Keratinocyte (primary cell): Measurements from ENCODE around the gene ICE2. TPM values are rescaled to one million over a fixed set of nuclear protein-coding genes. Genes with fewer than 3 reads are reported as not detected.
A peak's percentile ranks its signal among the peaks of the same experiment; 100 is the strongest.

ENCODE experiments used
- DNase-seq: peaks from one replicate; pipeline ENCODE4 v3.0.0-alpha.2; 2011; ENCODE audit warnings: low read depth, missing footprints, low spot score
- FAIRE-seq: peaks from 2 replicates; lab custom pipeline; 2011; peaks lifted over from hg19 to GRCh38; lab: Jason Lieb, UNC
- H2AFZ ChIP-seq: 2 replicates; pipeline ENCODE4 v1.6.0; 2012; ENCODE audit warnings: low read length, control low read depth, inconsistent platforms; ENCODE audit not compliant: control insufficient read depth
- H3K27ac ChIP-seq: 2 replicates; pipeline ENCODE4 v1.5.1; 2011; ENCODE audit warnings: low read length; ENCODE audit not compliant: control insufficient read depth, insufficient read depth
- H3K27me3 ChIP-seq: 3 replicates; pipeline ENCODE4 v1.6.0; 2011; ENCODE audit warnings: low read length; ENCODE audit not compliant: control insufficient read depth, insufficient read depth; ENCODE audit errors: extremely low read depth
- H3K36me3 ChIP-seq, 2 experiments: 2 replicates in 1 of 2; 3 replicates in 1 of 2; pipeline ENCODE4 v1.5.1; 2011; ENCODE audit warnings: low read length in 2 of 2, mild to moderate bottlenecking in 1 of 2; ENCODE audit not compliant: control insufficient read depth in 2 of 2, insufficient read depth in 2 of 2; ENCODE audit errors: extremely low read depth in 1 of 2
- H3K4me1 ChIP-seq: 3 replicates; pipeline ENCODE4 v1.5.1; 2011; ENCODE audit warnings: low read length; ENCODE audit not compliant: control insufficient read depth, insufficient read depth; ENCODE audit errors: extremely low read depth
- H3K4me2 ChIP-seq: 3 replicates; pipeline ENCODE4 v1.6.0; 2011; ENCODE audit warnings: low read depth, low read length; ENCODE audit not compliant: control insufficient read depth, insufficient read depth; ENCODE audit errors: extremely low read depth
- H3K4me3 ChIP-seq, 3 experiments: fragments of 200-600 bp in 1 of 3; sonication (generic) in 1 of 3; 2 replicates in 2 of 3; 3 replicates in 1 of 3; pipeline ENCODE4 v1.5.1; 2011 to 2016; ENCODE audit warnings: low read length in 3 of 3, mild to moderate bottlenecking in 3 of 3, control low read depth in 2 of 3, inconsistent platforms in 1 of 3, low read depth in 1 of 3, mixed read lengths in 1 of 3, mixed run types in 1 of 3, moderate library complexity in 1 of 3; ENCODE audit not compliant: control insufficient read depth in 2 of 3, insufficient read depth in 2 of 3; ENCODE audit errors: extremely low read depth in 1 of 3
- H3K79me2 ChIP-seq: 2 replicates; pipeline ENCODE4 v1.6.0; 2012; ENCODE audit warnings: low read length; ENCODE audit not compliant: control insufficient read depth, insufficient read depth
- H3K9ac ChIP-seq: 3 replicates; pipeline ENCODE4 v1.6.0; 2011; ENCODE audit warnings: low read length; ENCODE audit not compliant: control insufficient read depth, insufficient read depth; ENCODE audit errors: extremely low read depth
- H3K9me1 ChIP-seq: 3 replicates; pipeline ENCODE4 v1.6.0; 2011; ENCODE audit warnings: low read length; ENCODE audit not compliant: control insufficient read depth, insufficient read depth; ENCODE audit errors: extremely low read depth
- H3K9me3 ChIP-seq: 2 replicates; pipeline ENCODE4 v1.5.1; 2012; ENCODE audit warnings: low read depth, low read length; ENCODE audit not compliant: control insufficient read depth
- H4K20me1 ChIP-seq: 3 replicates; pipeline ENCODE4 v1.6.0; 2011; ENCODE audit warnings: low read length; ENCODE audit not compliant: control insufficient read depth, insufficient read depth; ENCODE audit errors: extremely low read depth
- CTCF ChIP-seq, 3 experiments: IDR thresholded peaks in 1 of 3; conservative IDR thresholded peaks in 1 of 3; optimal IDR thresholded peaks in 1 of 3; 2 replicates in 2 of 3; 3 replicates in 1 of 3; pipeline versions ENCODE3 to v1.5.1; 2011; ENCODE audit warnings: low read length in 3 of 3, mild to moderate bottlenecking in 3 of 3, moderate library complexity in 2 of 3, control low read depth in 1 of 3, inconsistent platforms in 1 of 3; ENCODE audit not compliant: insufficient read depth in 2 of 3; ENCODE audit errors: extremely low read depth in 1 of 3
- EZH2 ChIP-seq: IDR thresholded peaks from one replicate; pipeline ENCODE4 v1.6.1; 2012; ENCODE audit warnings: inconsistent platforms, mild to moderate bottlenecking, low read length, moderate library complexity
- dilution Hi-C: fragments of 300-500 bp; cut with MboI; formaldehyde crosslinking; loops from one replicate; pipeline ENCODE4 v1.7.0; 2020; ENCODE audit warnings: low sequenced_read_pairs; ENCODE audit not compliant: extremely low pct_ligation_motif_present
- polyA plus RNA-seq, 5 experiments: library from polyadenylated mRNA; depleted of rRNA in 3 of 5; stranded (reverse) in 3 of 5; stranded (forward) in 1 of 5; unstranded in 1 of 5; fragments of >200 nt; gene quantifications; 1 replicate in 1 of 5; 2 replicates in 3 of 5; 3 replicates in 1 of 5; pipeline versions ENCODE4 v1.2.1 to v1.2.3, GENCODE V29; 2011 to 2012; ENCODE audit warnings: missing spikeins in 2 of 5, low read depth in 1 of 5, low replicate concordance in 1 of 5

Gene ICE2
- polyA plus RNA-seq, 1 donor (not counting 4 experiments of a cell fraction or from before 2014, with no cell fraction given), result 34.1 TPM

- no peak overlapping the region for H3K4me3 ChIP-seq
- no peak overlapping the region for H2AFZ ChIP-seq
- H3K36me3 ChIP-seq, result peaks cover 3 to 7% of the 10 kb centered on the region in 2 experiments
- FAIRE-seq, result no peak
- TF ChIP-seq EZH2 (no peak), CTCF (optimal IDR thresholded peaks at IDR 0.05 in 1 of 3, IDR thresholded peaks at IDR 0.05 in 1 of 3, conservative IDR thresholded peaks at IDR 0.05 in 1 of 3; ENCODE audit: extremely low read depth in 1 of 3, insufficient read depth in 2 of 3, low read length in 3 of 3) (no peak)
- H3K9ac ChIP-seq, result no peak overlapping the region
- dilution Hi-C loops, result no loop called here
- H3K79me2 ChIP-seq, result no peaks in the 10 kb centered on the region
- DNase-seq, result no peak
- peak overlapping the region; percentile 73 for H3K27ac ChIP-seq
- H3K9me3 ChIP-seq, result no peaks in the 10 kb centered on the region
- no peaks in the 10 kb centered on the region for H3K27me3 ChIP-seq
- H3K9me1 ChIP-seq, result peaks cover 4% of the 10 kb centered on the region
- H3K4me1 ChIP-seq, result peaks cover 27% of the 10 kb centered on the region
- H4K20me1 ChIP-seq, result no peaks in the 10 kb centered on the region
- peak overlapping the region; percentile 47 for H3K4me2 ChIP-seq
Observed at GRCh38 chr15:60508442-60508841, 29.5 kb upstream of the ICE2 start.

- DNase-seq, result no peak
- peak overlapping the region; percentile 73 for H3K27ac ChIP-seq
Observed at GRCh38 chr15:60507596-60508424, 28.9 kb upstream of the ICE2 start.

More at GRCh38 chr15:60507596-60508424, 28.9 kb upstream of the ICE2 start:
- H3K9me1 ChIP-seq, result peaks cover 4% of the 10 kb centered on the region
- peak; percentile 92 for FAIRE-seq
- H2AFZ ChIP-seq, result no peak overlapping the region
- peak overlapping the region; percentile 11 for H3K9ac ChIP-seq
- no peaks in the 10 kb centered on the region for H4K20me1 ChIP-seq
- H3K27me3 ChIP-seq, result no peaks in the 10 kb centered on the region
- H3K9me3 ChIP-seq, result no peaks in the 10 kb centered on the region
- peaks cover 3 to 7% of the 10 kb centered on the region in 2 experiments for H3K36me3 ChIP-seq
- peaks cover 27% of the 10 kb centered on the region for H3K4me1 ChIP-seq
- H3K4me2 ChIP-seq, result peak overlapping the region; percentile 47
- H3K4me3 ChIP-seq, result no peak overlapping the region
- TF ChIP-seq EZH2 (no peak), CTCF (optimal IDR thresholded peaks at IDR 0.05 in 1 of 3, IDR thresholded peaks at IDR 0.05 in 1 of 3, conservative IDR thresholded peaks at IDR 0.05 in 1 of 3; ENCODE audit: extremely low read depth in 1 of 3, insufficient read depth in 2 of 3, low read length in 3 of 3) (peak; percentile 84 to 92 (median 87))
- dilution Hi-C loops, result no loop called here
- no peaks in the 10 kb centered on the region for H3K79me2 ChIP-seq
